Activated T-cell treated with anti-CD3 and anti-CD28 coated beads for 4 hours (primary cell): ENCODE measurements around the gene YPEL1.
"Not testable (repeated sequence)": the region's sequence is repeated elsewhere in the genome, so short reads cannot be mapped to it uniquely, and the experiment has no call there.

Source experiments
- DNase-seq: peaks from one replicate; pipeline ENCODE4 v3.0.0-alpha.2; 2020

Gene YPEL1

DNA sequence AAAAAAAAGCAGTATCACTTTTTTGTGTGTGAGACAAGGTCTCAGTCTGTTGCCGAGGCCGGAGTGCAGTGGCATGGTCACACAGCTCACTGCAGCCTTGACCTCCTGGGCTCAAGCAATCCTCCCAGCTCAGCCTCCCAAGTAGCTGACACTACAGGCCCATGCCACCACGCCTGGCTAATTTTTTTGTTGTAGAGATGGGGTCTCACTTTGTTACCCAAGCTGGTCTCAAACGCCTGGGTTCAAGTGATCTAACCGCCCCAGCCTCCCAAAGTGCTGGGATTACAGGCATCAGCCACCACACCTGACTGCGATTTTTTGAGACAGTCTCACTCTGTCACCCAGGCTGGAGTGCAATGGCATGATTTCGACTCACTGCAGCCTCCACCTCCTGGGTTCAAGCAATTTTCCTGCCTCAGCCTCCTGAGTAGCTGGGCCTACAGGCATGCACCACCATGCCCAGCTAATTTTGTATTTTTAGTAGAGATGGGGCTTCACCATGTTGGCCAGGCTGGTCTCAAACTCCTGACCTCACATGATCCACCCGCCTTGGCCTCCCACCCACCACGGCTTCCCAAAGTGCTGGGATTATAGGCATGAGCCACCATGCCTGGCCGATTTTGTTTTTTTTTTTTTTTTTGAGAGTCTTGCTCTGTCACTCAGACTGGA, 15.3 kb downstream of the YPEL1 start:
- DNase-seq, result not testable (repeated sequence)

DNA sequence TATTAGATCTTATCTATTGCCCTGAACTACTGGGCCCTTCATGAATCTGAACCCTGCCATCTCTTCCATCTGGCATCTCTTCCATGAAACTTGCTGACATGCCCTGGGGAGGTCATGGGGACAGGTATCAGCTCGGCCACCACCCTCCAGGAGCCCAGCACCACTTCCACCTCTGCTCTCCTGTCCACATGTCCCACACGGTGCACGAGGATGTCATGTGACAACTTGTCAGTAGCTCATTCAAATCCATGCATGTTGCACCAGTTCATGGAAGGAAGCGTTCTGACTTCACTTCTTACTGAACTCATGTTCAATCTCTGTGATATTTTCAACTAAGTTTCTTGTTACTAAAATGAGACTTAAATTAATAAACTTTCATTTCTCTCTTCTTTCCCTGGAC, 16.6 kb downstream of the YPEL1 start:
- DNase-seq, result no peak

DNA sequence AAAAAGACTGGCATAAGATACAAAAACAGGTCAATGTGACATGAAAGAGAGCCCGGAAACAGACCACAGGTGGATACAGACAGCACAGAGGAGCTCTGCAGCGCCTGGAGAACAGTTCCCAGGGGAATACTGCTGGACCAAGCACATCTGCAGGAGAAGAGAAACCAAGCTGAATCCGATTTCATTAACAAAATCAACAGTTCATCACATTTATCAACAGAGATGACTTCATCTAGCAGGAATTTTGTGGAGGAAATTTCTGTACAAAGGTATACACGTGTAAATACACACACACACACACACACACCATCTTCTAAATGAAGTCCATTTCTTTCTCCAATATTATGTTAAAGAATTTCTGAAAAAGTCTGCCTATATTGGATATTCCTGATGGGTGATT, 17.1 kb downstream of the YPEL1 start:
- no peak for DNase-seq

DNA sequence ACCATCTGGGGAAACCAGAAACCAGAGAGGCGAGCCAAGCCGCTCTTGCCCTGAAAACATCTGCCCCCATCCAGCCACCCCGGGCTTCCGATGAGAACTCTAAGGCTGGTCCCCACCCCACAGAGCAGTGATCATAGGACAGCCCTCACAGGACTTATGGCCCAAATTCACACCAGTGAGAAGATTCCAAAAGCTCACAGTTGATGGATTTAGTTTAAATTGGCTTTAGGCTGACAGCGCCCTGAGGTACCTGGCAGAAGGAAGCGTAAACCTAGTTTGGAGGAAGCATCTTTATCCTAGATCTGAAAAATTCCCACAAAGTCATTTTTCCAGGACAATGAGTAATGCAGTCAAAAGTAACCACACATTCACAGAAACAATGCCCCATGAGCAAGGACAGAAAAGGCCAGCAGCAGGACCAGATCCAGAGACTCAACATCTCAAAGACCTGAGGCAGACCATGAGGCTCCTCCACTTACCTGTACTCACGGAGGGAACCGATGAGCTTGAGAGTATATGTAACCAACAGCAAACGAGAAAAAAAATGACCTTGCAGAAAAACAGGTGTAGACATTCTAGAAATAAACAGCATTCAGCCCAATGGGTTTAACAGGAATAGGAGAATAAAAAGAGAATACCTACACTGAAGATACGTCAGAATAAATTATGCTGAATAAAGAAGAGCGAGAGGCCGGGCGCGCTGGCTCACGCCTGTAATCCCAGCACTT, 19.0 kb downstream of the YPEL1 start:
- DNase-seq, result not testable (repeated sequence)

DNA sequence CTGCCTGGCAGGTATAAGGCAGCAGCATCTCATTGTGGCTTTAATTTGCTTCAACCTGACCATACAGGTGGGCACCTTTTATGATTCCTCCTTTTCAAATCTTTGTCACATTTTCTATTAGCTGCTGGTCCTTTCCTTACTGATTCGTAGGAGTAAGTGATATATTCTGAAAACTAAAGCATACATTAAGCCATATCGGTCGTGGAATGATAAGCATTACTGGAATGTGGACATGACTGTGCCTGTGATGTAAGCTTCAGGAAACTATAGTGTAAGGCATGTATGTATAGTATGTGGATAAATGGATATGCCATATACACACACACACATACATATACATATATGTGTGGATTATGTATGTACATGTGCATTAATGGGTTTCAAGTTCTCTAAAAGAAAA, 20.8 kb downstream of the YPEL1 start:
- no peak for DNase-seq

DNA sequence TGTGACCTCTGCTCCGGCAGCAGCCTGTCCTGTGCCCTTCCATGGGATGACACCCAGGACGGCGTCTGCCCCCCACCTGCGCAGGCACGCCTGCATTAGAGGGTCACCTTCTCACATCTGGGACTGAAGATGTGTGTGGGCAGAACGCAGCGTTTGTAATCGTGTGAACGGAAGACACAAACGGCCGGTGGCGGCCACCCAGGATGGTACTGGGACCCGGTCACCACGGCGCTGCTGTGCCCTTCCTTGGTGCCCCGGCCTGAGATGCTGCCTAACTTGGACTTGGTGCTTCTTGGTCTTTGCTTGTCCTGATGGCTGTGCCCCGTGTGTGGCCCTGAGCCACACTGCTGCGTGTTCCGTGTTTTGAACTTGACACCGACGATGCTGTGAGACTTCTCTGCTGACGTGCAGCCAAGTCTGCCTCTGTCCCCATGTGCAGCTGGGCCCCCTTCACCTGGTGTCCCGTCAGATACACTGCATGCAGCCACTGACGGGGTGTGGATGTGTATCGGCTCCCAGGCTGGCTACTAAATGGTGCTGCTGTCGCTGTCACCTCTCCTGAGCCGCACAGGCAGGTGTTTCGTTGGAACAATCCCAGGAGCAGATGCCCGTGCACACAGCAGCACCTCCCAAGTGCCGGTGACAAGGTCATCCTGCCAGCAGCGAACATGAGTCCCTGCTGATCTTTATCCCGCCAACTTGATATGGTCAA, 21.4 kb downstream of the YPEL1 start:
- DNase-seq, result no peak

DNA sequence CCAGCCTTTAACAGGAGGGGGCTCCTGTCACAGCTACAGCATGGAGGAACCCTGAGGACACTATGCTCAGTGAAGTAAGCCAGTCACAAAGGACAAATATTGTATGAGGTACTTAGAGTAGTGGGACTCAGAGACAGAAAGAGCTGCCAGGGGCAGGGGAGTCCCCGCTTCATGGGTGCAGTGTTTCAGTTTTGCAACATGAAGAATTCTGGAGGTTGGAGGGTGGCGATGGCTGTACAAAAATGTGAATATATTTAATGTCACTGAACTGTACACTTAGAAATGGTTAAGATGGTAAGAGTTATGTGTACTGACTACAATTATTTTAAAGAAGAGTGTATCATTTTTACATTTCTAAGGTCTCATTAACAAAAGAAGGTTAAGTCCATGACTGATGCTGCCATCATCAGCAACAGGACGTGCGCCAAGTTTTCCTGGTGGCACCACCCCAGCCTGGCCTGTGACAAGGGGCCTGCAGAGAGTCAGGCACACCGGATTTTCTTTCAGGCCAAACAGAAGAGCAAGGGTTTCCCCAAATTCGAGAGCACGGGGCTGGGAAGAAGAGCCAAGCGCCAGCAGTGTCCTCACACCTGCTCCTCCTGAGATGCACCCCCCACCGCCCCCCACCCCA, 22.1 kb downstream of the YPEL1 start:
- no peak for DNase-seq

DNA sequence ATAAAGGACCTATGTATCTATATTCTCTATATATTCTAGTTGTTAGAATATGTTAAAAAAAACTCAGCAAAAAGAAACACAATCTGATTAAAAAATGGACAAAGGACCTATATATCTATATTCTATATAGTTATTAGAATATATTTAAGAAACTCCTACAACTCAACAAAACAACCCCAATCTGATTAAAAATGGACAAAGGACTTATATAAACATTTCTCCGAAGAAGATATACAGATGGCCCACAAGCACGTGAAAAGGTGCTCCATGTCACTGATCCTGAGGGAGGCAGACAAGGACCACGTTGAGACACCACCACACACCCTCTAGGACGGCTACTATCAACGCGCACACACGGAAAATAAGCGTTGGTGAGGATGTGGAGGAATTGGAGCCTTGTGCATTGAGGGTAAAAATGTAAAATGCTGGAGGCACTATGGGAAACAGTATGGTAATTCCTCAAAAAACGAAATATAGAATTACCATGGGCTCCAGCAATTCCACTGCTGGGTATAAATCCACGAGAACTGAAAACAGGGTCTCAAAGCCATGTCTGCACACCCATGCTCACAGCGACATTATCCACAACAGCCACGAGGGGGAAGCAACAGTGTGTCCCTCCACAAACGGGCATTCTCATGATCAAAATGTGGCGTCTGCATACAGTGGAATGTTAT, 22.7 kb downstream of the YPEL1 start:
- peak; percentile 28 for DNase-seq

DNA sequence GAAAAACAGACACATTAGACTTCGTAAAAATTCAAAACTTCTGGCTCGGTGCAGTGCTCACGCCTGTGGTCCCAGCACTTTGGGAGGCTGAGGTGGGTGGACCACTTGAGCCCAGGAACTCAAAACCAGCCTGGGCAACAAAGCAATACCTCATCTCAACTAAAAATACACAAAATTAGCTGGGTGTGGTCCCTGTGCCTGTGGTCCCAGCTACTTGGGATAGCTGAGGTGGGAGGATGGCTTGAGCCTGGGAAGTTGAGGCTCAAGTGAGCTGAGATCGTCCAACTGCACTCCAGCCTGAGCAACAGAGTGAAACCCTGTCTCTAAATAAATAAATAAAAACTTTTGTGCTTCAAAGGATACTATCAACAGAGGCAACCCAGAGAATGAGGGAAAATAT, 23.7 kb downstream of the YPEL1 start:
- DNase-seq, result no peak

DNA sequence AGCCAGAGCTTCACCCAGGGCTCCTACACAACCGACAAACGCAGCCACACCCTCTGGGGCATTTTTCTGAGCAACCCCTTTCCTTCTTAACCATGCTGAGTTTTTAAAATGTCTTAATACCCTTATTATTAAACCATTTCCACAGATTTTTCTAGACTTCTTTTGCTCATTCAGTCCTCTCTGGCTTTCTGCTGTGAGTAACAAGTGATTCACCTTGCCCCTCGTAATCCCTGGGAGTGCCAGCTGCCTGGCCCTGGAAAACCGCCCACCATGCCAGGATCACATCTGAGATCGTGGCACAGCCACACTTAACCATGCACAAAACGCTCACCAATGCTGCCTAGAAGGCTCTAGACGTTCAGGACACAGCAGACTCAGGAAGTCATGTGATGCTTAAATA, 25.4 kb downstream of the YPEL1 start:
- no peak for DNase-seq

DNA sequence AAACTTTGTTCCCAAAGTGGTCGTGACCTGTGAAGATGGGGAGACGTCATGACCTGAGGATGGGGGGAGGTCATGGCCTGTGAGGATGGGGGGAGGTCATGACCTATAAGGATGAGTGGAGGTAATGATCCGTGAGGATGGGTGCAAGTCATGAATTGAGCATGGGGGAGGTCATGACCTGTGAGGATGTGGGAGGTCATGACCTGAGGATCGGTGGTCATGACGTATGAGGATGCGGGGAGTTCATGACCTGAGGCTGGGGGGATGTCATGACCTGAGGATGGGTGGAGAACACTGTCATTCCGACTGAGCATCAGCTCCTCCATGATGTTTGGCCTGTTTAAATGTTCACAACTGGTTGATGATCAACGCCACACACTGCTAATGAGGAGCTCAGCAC, 25.9 kb downstream of the YPEL1 start:
- no peak for DNase-seq

DNA sequence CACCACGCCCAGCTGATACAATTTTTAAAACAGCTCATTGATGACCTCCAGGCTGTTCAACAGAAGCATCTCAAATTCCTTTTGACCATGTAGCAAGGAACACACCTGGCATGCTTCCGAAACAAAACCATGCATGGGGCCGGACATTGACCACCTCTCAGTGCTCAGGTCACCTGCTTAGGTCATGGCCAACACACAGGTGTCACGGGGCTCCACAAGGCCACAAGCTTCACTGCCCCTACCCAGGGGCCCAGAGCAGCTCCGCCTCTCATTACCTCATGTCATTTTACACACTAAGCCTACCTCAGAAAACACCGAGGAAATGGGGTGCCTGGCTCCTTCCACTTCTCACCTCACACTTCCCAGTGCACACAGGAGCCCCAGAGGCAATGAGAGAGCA, 26.6 kb downstream of the YPEL1 start:
- no peak for DNase-seq

DNA sequence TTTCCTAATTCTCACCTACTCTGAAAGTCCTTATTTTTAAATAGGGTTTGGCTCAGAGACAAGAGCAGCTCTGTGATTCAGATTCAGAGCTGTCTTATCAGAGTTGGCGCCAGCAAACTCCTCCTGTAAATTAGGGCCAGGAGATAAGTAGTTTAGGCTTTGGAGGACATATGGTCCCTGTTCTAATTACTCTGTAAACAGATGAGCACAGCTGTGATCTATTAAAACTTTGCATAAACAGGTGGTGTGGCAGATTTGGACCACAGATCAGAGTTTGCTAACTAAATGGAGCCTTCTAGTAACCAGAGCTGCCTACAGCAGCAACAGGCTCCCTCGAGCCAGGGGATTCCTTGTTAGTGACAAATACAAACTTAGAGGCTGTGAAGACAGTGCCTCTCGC, 27.9 kb downstream of the YPEL1 start:
- no peak for DNase-seq

DNA sequence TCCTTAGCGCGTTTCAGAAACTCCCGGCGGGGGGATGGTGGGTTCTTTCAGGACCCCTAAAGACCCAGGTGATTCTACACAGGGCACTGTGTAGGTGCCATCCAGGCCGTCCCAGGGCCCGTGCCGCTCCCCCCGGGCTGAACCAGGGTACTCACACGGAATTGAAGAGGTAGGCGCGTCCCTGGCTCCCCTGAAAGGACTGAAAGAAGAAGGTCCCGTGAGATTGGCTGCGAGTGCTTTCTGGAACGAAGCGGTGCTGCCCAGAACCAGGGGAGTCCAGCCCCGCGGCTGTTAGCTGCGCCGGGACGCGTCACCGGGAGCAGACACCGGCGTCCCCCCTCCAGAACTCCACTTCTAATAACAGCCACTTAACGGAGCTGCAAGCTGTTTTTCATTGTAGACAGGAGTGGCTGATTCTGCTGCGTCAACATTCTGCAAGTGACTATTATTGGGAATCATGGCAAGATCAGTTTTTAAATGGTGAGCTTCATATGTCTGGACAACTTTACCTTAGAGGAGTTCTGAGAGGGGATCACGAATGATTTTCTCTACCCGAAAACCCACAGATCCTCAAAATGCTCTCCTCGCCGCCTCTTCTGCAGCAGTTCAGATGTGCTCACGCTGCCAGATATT, 31.8 kb downstream of the YPEL1 start:
- no peak for DNase-seq

DNA sequence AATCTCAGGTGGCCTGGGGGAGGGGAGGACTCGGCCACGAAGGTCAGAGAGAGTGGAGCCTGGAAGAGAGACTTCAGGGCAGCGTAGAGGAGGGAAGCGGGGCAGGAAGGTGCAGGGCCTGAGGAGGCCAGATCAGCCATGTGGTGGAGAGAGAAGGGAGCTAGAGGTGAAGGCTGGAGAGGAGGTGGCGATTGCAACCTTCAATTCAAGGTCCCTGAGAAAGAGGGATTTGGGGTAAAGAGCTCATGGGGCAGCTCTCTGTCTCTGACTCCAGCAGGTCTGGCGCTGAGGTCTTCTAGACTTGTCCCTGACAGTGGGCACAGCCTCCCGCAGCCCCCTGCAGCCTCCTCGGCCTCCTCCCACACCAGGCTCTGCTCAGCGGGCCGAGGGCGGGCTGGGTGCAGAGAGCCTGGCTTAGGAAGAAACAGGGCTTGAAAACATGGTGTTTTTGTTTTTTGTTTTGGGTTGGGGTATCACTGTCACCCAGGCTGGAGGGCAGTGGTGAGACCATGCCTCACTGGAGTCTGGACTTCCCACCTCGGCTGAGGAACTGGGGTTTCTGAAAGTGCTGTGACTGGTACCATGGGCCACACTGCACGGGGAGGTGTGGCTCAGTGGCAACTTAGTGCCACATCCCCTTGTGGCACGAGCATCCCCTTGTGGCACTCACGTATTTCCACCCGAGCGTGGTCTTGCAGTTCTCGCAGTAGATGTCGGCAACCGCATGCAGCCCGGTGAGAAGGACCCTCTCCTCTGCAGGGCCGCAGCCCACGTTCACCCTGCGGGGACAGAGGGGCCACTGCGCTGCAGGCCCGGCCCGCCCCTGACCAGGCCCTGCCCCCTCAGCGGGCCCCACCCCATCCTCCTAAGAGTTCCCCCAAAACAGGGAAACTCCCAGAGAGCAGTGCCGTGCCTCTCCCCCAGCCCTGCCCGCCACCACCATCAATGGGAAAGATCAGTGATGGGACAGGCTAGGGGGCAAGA, 32.6 kb downstream of the YPEL1 start:
- no peak for DNase-seq

DNA sequence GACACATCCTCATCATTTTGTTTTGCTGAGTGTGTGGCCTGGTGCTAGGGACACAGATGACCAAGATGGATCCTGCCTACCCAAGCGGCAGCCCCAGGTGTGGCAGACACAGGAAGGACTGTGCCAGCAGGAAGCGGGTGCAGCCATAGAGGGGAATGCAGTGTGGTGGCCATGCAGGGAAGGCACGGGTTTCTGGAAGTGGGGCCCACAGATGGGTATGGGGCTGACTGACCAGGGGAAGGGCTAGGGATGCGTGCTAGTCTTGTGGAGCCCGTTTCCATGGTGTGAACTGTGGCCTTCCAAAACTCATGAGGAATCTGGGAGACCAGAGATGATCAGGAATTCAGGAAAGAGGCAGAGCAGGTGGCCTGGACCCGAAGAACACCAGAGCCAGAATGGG, 33.5 kb downstream of the YPEL1 start:
- no peak for DNase-seq

DNA sequence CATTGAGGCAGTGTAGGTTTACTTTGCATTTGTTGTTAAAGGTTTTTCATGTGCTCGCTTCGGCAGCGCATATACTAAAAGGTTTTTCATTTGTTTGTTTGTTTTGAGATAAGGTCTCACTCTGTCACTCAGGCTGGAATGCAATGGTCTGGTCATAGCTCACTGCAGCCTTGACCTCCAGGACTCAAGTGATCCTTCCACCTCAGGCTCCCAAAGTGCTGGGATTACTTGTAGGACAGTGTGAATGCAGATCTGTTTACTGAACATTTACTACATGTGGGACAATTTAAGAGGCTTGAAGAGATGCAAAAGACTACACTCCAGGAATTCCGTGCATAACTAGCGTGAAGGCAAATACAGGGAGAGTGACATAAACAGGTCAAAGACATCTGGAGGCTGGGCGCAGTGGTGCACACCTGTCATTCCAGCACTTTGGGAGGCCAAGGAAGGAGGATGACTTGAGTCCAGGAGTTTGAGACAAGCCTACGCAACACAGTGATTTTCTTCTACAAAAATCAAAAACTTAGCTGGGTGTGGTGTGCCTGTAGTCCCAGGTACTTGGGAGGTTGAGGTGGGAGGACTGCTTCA, 34.1 kb downstream of the YPEL1 start:
- DNase-seq, result no peak

DNA sequence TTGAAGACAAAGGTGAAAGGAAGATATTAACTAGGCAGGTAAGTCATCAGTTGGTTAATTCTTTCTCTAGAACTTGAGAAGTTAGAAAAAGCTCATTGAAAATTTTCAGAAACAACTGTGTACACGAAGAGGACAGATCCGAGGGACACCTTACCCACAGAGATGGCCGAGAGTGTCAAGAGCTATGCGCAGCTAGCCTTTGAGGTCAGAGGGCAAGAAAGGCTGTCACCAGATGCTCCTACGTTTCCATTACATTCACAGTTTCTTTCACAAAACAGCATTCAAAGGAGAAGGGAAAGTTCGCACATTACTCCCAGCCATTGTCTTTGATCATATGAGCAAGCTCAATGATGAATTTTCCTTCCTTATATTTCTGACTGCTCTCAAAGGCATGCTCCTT, 34.8 kb downstream of the YPEL1 start:
- DNase-seq, result no peak

DNA sequence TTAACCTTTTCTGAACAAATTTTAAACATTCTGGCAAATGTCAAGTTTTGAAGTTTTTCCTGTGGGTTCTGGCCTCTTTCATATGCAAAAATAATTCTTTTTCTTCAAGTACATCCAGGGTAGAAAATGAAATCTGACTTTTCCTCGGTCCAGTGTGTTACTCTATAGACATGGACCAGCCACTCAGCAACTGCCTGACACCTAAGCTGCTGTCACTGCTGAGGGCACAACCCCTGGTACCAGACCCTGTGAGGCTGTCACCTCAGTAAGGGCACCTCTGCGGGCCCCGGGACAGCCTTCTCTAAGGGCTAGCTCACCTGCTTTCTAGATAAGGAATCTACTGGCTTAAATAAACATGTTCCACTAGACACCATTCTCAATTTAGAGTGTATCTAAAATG, 36.0 kb downstream of the YPEL1 start:
- DNase-seq, result no peak

DNA sequence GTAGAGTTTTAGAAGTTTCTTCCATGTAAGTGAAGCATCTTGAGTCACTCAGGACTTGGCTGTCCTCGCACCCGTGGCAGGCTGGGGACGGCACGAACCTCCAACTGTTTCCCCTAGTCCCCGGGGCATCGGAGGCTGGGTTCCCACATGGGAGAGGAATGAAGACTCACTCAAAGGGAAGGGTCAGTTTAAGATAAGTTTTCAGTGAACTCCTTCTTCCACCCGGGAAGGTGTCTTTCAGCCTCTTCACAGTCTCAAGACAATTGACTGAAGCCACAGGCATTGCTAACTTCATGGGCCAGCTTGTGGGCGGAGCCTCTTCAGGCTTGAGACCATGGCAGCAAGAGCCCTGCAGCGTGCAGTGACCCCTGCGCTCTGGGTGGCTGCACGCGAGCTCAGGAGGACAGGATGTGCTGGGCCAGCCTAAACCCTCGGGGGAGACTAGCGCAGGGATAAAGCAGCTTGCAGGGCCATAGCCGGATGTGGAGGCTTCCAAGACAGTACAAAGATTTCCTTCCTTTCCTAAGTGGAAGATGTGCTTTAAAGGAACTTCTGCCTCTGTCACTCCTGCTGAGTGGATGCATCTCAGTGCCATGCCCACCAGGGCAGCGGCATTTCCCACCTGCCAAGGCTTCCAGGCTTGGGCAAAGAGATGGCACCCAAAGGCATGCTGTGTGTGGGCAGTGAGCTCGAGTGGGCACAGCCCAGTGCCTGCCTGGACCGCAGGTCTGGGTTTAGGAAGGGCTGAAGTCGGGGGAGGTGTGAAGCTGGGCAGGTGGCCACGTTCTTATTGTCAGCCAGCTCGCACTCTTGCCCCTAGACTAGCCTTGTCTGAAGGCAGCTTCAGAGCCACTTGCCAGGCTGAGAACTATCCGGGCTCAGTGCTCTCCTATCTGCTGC, 36.9 kb downstream of the YPEL1 start:
- no peak for DNase-seq
